Retinal pigment epithelial cell (primary cell): ENCODE results near the gene NRIP2.

Source experiments
- DNase-seq: peaks from one replicate; pipeline ENCODE4 v3.0.0-alpha.2; 2010; ENCODE audit warnings: low read depth
- H3K4me3 ChIP-seq: 2 replicates; pipeline ENCODE4 v1.5.1; 2011; ENCODE audit warnings: mild to moderate bottlenecking, low read length, control low read depth, moderate library complexity
- TF ChIP-seq, protein P1 (sequence below): conservative IDR thresholded peaks from 2 replicates; pipeline ENCODE4 v1.5.1; 2011; ENCODE audit warnings: low read depth, low read length, control low read depth, inconsistent platforms

Gene NRIP2

DNA sequence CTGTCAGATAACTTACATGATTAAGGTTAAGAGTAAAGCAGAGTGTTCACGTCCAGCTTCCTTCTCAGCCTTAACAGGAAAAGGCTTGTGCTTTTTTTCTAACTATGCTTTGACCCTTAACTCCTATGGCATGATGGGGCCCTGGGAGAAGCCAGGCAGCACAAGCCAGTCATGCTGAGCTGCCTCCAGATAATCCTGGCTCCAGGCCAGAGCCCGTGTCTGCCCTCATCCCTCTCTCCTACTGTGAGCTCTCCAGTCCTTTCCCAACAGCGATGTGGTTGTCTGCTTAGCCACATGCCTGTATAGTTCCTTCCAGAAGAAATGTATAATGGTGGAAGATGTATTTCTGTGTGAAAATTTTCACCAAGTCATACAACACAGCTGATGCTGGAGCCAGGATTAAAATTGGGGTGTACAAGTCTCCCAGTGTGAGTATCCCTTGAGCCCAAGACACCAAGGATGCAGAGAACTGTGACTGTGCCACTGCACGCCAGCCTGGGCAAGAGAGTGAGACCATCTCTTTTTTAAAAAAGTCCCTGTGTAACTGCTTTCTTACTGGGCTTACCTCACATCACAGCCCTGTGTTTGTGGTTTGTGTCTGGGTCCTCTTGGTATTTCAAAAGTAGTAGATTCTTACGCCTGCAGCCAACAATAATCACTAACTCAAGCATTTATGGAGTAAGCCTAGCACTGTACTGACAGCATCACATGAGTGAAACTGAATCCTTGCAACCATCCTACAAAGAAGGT is 30.3 kb downstream of the NRIP2 start:
- peak; percentile 42 for DNase-seq
- TF ChIP-seq, protein P1, sequence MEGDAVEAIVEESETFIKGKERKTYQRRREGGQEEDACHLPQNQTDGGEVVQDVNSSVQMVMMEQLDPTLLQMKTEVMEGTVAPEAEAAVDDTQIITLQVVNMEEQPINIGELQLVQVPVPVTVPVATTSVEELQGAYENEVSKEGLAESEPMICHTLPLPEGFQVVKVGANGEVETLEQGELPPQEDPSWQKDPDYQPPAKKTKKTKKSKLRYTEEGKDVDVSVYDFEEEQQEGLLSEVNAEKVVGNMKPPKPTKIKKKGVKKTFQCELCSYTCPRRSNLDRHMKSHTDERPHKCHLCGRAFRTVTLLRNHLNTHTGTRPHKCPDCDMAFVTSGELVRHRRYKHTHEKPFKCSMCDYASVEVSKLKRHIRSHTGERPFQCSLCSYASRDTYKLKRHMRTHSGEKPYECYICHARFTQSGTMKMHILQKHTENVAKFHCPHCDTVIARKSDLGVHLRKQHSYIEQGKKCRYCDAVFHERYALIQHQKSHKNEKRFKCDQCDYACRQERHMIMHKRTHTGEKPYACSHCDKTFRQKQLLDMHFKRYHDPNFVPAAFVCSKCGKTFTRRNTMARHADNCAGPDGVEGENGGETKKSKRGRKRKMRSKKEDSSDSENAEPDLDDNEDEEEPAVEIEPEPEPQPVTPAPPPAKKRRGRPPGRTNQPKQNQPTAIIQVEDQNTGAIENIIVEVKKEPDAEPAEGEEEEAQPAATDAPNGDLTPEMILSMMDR = no peak
- no peak overlapping the region for H3K4me3 ChIP-seq

DNA sequence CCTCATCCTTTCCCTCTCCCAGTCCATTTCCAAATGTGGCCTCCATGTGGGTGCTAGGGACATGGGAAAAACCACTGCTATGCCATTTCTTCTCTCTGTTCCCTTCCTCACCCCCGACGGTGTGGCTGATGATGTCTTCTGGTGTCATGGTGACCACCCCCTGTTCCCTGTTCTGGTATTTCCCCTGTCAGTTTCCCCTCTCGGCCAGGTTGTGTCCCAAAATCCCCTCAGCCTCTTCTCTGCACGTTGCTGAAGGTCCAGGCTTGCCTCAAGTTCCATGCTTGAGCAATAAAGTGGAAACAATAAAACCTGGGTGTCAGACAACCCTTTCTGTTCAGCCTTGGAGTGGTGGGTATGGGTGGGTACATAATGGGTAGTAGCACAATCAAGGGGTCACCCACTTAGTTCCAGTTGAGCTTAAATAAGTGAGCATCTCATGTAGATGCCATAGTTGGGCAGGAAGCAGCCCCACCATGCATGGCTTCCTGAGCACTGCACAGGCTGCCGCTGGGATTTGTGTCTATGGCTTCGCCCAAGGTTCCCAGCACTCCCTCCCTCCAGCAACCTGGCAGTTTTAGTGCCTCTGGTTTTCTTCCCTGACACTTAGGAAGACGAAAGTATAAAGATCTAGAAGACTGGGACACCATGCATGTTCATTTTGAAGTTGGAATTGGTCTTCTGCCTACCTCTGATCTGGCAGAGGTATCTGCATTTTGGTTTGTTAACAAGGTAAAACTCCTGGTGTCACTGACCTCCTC is 31.0 kb downstream of the NRIP2 start:
- H3K4me3 ChIP-seq = no peak overlapping the region
- TF ChIP-seq, protein P1 = no peak
- DNase-seq = no peak

DNA sequence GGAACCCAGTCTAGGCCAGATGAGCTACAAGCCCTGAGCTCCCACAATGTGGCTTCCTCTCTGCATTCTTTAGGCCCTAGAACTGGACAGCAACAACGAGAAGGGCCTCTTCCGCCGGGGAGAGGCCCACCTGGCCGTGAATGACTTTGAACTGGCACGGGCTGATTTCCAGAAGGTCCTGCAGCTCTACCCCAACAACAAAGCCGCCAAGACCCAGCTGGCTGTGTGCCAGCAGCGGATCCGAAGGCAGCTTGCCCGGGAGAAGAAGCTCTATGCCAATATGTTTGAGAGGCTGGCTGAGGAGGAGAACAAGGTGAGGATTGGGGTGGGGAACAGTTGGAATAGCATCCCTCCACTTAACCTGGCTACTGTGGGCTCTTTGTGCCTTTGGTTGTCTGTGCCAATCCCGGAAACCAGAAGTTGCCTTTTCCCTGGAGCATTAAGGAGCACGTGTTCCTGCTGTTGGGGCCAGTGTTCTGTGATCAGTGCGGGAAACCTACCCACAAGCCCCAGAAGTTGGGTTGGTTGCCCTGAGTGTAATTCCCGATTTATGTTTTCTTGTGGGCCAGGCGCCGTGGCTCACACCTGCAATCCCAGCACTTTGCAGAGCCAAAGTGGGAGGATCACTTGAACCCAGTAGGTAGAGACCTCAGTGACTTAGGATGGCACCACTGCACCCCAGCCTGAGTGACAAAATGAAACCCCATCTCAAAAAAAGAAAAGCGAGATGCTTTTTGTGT is 33.6 kb downstream of the NRIP2 start:
- TF ChIP-seq, protein P1 = no peak
- DNase-seq = no peak
- H3K4me3 ChIP-seq = no peak overlapping the region

DNA sequence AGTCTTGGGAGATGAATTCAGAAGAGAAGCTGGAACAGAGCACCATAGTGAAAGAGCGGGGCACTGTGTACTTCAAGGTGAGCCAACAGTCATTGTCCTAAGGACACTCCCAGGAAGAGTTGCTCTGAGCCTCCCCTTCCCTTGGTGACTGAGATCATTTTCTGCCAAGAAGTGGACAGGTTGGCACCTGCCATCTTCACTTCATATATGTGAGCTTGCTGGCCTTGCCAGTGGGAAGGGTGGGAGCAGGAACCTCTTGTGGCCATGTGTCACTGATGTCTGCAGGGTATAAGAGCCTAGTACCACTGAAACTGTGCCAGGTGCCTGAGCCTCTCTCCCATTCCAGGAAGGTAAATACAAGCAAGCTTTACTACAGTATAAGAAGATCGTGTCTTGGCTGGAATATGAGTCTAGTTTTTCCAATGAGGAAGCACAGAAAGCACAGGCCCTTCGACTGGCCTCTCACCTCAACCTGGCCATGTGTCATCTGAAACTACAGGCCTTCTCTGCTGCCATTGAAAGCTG is 34.7 kb downstream of the NRIP2 start:
- TF ChIP-seq, protein P1 = no peak
- H3K4me3 ChIP-seq = no peak overlapping the region
- DNase-seq = no peak

DNA sequence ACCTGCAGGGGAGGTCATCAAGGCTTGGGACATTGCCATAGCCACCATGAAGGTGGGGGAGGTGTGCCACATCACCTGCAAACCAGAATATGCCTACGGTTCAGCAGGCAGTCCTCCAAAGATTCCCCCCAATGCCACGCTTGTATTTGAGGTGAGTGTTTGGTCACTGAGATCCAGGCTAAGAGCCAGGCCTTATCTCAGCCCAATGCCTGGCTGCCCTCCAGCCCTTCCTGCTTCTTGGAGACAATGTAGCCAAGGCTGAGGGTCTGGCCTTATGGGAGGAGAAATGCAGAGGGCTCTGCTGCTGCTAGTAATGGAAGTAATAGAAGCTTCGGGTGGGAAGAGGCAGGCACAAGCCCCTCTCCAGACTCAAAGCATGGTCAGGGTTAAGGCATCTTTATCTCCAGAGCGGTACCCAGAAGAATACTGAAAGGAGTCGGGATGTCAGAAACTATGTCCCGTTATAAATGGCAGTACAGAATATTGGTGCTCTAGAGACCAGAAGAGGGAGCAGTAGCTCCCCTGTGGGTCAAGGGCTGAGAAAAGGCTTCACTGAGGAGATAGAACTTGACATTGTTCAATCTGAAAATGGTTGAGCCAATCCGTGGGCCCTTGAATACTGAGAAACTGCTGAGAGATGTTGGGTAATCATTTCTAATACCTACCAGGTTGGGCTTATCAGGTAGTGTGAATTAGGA is 37.0 kb downstream of the NRIP2 start:
- no peak overlapping the region for H3K4me3 ChIP-seq
- DNase-seq = no peak
- TF ChIP-seq, protein P1 = peak; percentile 17

DNA sequence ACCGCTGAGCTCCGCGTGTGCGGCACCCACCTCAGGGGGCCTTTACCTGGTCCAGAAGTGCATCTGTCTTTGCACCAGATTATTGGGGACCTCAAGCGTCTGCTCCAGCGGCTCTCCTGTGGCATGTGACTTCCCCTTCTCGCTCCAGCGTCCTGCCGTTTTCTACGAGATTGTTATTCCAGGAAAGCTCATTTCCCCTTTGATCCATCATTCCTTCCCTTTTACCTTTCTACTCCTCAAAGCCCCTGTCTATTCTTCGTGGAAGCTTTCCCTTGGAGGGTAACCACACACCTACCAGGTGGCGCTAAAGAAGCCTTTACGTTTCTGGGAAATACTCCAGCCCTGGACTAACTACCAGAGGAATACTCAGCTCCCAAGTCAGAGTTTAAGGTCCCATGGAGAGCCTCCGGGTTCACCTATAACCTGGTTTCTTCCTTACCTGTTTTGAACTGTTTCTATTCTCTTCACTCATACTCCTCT is 38.6 kb downstream of the NRIP2 start:
- no peak for DNase-seq
- peak overlapping the region; percentile 89 for H3K4me3 ChIP-seq
- TF ChIP-seq, protein P1 = peak; percentile 35
